Peyer's patch (tissue), 4 donors: ENCODE data around the gene PIGU. TPM values are rescaled to one million over a fixed set of nuclear protein-coding genes. Genes with fewer than 3 reads are reported as not detected.
"Not testable (repeated sequence)": the region's sequence is repeated elsewhere in the genome, so short reads cannot be mapped to it uniquely, and the experiment has no call there.

ENCODE experiments used
- DNase-seq, 3 donors: peaks; one replicate each; pipeline ENCODE4 v3.0.0-alpha.2; 2017 to 2019
- H3K27ac ChIP-seq, 4 donors: fragments of 200-600 bp; sonication (generic); one replicate each; pipeline ENCODE4 v1.5.1; 2016 to 2019
- H3K27me3 ChIP-seq, 2 donors: fragments of 200-600 bp; sonication (generic); one replicate each; pipeline ENCODE4 v1.5.1; 2019
- H3K36me3 ChIP-seq, 3 donors: fragments of 200-600 bp; sonication (generic); one replicate each; pipeline ENCODE4 v1.5.1; 2016 to 2019
- H3K4me1 ChIP-seq, 4 donors: fragments of 200-600 bp; sonication (generic); one replicate each; pipeline ENCODE4 v1.5.1; 2016 to 2019
- H3K4me3 ChIP-seq, 4 donors: fragments of 200-600 bp; sonication (generic); 1 replicate in 3 of 4; 2 replicates in 1 of 4; pipeline ENCODE4 v1.5.1; 2016 to 2019; ENCODE audit warnings: mild to moderate bottlenecking in 1 of 4
- H3K9me3 ChIP-seq, 4 donors: fragments of 200-600 bp; sonication (generic); one replicate each; pipeline ENCODE4 v1.5.1; 2016 to 2019; ENCODE audit warnings: mild to moderate bottlenecking in 1 of 4
- POLR2A ChIP-seq, 2 donors: fragments of 450-650 bp; IDR thresholded peaks; one replicate each; pipeline ENCODE4 v1.5.1; 2017; ENCODE audit warnings: antibody characterized with exemption in 2 of 2, mild to moderate bottlenecking in 2 of 2, moderate library complexity in 2 of 2
- total RNA-seq, 4 donors: library from RNA; depleted of rRNA; stranded (reverse); fragments of >200 nt; gene quantifications; one replicate each; pipeline ENCODE4 v1.1.0, GENCODE V29; 2016
- TF ChIP-seq, protein P1 (sequence below), 6 experiments: fragments of 450-650 bp in 4 of 6; fragments of 200-600 bp in 2 of 6; sonication (generic) in 1 of 6; IDR thresholded peaks; one replicate each; pipeline ENCODE4 v1.5.1; 2017 to 2019; ENCODE audit warnings: antibody characterized with exemption in 6 of 6, mild to moderate bottlenecking in 3 of 6, moderate library complexity in 1 of 6

The PIGU gene
- 10 to 100 TPM in 3 of 4 donors, 1 to 10 TPM in 1; 6.6 to 29.5 (median 18.4) TPM for total RNA-seq

GRCh38 chr20:34676642-34677373, at the start of gene PIGU:
PIGU (minus strand) TSS chr20:34677092; CDS start chr20:34677085, 7 bp downstream.
- Histone ChIP-seq H3K27ac (peak within 1 kb of the TSS; percentile 72 to 83 (median 82)), H3K9me3 (no peaks in the 10 kb centered on the region), H3K27me3 (no peaks in the 10 kb centered on the region), H3K36me3 (no peaks in the 10 kb centered on the region), H3K4me1 (peaks cover 0 to 6% (median 0%) of the 10 kb centered on the region in 4 donors), H3K4me3 (peak within 1 kb of the TSS; percentile 55 to 94 (median 83))
- peak; percentile 91 to 98 (median 97) for DNase-seq
- peak; percentile 57 to 81 for TF ChIP-seq POLR2A (IDR thresholded peaks at IDR 0.05)
- TF ChIP-seq, protein P1, sequence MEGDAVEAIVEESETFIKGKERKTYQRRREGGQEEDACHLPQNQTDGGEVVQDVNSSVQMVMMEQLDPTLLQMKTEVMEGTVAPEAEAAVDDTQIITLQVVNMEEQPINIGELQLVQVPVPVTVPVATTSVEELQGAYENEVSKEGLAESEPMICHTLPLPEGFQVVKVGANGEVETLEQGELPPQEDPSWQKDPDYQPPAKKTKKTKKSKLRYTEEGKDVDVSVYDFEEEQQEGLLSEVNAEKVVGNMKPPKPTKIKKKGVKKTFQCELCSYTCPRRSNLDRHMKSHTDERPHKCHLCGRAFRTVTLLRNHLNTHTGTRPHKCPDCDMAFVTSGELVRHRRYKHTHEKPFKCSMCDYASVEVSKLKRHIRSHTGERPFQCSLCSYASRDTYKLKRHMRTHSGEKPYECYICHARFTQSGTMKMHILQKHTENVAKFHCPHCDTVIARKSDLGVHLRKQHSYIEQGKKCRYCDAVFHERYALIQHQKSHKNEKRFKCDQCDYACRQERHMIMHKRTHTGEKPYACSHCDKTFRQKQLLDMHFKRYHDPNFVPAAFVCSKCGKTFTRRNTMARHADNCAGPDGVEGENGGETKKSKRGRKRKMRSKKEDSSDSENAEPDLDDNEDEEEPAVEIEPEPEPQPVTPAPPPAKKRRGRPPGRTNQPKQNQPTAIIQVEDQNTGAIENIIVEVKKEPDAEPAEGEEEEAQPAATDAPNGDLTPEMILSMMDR (IDR thresholded peaks at IDR 0.05) = peak in 5 of 6 experiments; percentile 14 to 42 (median 32)

DNA sequence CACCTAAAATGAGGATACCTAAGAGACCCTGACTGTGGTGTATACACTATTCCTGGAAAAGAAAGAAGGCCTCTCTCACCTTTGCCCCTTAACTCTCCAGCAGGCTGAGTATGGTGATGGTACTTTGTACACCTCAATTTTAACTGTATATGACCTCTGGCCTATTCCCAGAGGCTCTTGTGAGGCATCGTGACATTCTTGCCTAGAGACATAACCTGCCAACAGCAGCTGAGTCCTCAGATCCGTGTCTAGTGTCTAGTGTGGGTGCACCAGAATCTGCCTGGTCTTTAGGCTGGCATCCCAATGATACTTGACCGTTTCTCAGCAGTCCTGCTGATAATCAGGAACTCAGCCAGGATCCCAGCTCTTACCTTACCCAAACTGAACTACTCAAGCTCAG, 47.3 kb upstream of the PIGU start:
- Histone ChIP-seq H3K4me3 (no peak overlapping the region), H3K4me1 (no peaks in the 10 kb centered on the region), H3K27me3 (no peaks in the 10 kb centered on the region), H3K27ac (no peak overlapping the region), H3K9me3 (no peaks in the 10 kb centered on the region), H3K36me3 (peaks cover 0 to 48% (median 0%) of the 10 kb centered on the region in 3 donors)
- DNase-seq = no peak
- TF ChIP-seq, protein P1 (IDR thresholded peaks at IDR 0.05) = no peak
- TF ChIP-seq POLR2A (IDR thresholded peaks at IDR 0.05) = no peak

- H3K36me3 ChIP-seq = peaks cover 0 to 48% (median 0%) of the 10 kb centered on the region in 3 donors
- not testable (repeated sequence) for H3K9me3 ChIP-seq, H3K4me3 ChIP-seq, H3K4me1 ChIP-seq, H3K27ac ChIP-seq, H3K27me3 ChIP-seq, DNase-seq
These were observed 45.7 kb upstream of the PIGU start for GRCh38 chr20:34722560-34722959.

DNA sequence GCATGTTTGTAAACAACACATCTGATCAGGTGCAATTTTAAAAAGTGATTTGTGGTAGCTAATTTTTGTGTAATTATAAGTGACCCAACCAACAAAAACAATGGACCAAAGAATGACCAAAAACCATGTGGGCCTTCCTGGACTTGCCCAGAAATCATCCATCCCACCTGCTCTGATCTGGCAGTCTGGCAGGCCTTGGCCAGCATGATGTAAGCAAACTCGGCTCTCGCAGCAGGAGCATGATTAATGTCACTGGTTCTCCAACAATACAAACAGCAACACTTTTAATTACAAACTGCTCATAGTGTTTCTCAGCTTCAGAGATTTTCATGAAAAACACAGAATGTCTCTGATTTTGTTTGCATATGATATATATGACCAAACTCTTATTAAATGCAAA, 43.4 kb upstream of the PIGU start:
- Histone ChIP-seq H3K36me3 (peaks cover 0 to 39% (median 0%) of the 10 kb centered on the region in 3 donors), H3K27ac (no peak overlapping the region), H3K9me3 (no peaks in the 10 kb centered on the region), H3K27me3 (no peaks in the 10 kb centered on the region), H3K4me3 (no peak overlapping the region), H3K4me1 (no peaks in the 10 kb centered on the region)
- DNase-seq = no peak
- TF ChIP-seq, protein P1 (IDR thresholded peaks at IDR 0.05) = no peak
- no peak for TF ChIP-seq POLR2A (IDR thresholded peaks at IDR 0.05)

- H3K36me3 ChIP-seq = peaks cover 0 to 32% (median 0%) of the 10 kb centered on the region in 3 donors
- not testable (repeated sequence) for H3K4me1 ChIP-seq, H3K4me3 ChIP-seq, DNase-seq, H3K27me3 ChIP-seq, H3K9me3 ChIP-seq, H3K27ac ChIP-seq
These were observed 42.5 kb upstream of the PIGU start for GRCh38 chr20:34719242-34720017.

GRCh38 chr20:34717230-34718095, 40.6 kb upstream of the PIGU start:
- H3K36me3 ChIP-seq = peaks cover 0 to 21% (median 0%) of the 10 kb centered on the region in 3 donors
- TF ChIP-seq, protein P1 (IDR thresholded peaks at IDR 0.05) = no peak
- no peak for TF ChIP-seq POLR2A (IDR thresholded peaks at IDR 0.05)
- H3K4me1 ChIP-seq = peaks cover 0 to 12% (median 0%) of the 10 kb centered on the region in 4 donors
- no peaks in the 10 kb centered on the region for H3K27me3 ChIP-seq
- no peak overlapping the region for H3K27ac ChIP-seq
- H3K4me3 ChIP-seq = no peak overlapping the region
- H3K9me3 ChIP-seq = no peaks in the 10 kb centered on the region
- no peak for DNase-seq
